Effector memory CD8-positive, alpha-beta T cell (primary cell): ENCODE data around the gene ST7L.

Experiments
- ATAC-seq: fragments of 150-1000 bp; cut with Tn5 transposase; replicated peaks from 2 replicates; pipeline ENCODE4 v1.10.0; 2021; ENCODE audit warnings: mild to moderate bottlenecking, moderate library complexity
- DNase-seq, 3 experiments: peaks; one replicate each; pipeline ENCODE4 v3.0.0; 2021
- H3K27ac Mint-ChIP-seq, 2 donors: one replicate each; pipeline ENCODE4 v1.8.0; 2022; ENCODE audit warnings: mild to moderate bottlenecking in 2 of 2, mixed read lengths in 2 of 2, moderate library complexity in 2 of 2
- H3K27me3 Mint-ChIP-seq, 2 donors: one replicate each; pipeline ENCODE4 v1.8.0; 2022; ENCODE audit warnings: mixed read lengths in 2 of 2
- H3K36me3 Mint-ChIP-seq: one replicate; pipeline ENCODE4 v1.8.0; 2022; ENCODE audit warnings: mild to moderate bottlenecking, moderate library complexity, mixed read lengths; ENCODE audit not compliant: insufficient read depth
- H3K4me1 Mint-ChIP-seq, 2 donors: one replicate each; pipeline ENCODE4 v1.8.0; 2022; ENCODE audit warnings: low read depth in 2 of 2, mixed read lengths in 2 of 2
- H3K4me3 Mint-ChIP-seq, 2 donors: one replicate each; pipeline ENCODE4 v1.8.0; 2022; ENCODE audit warnings: mild to moderate bottlenecking in 2 of 2, mixed read lengths in 2 of 2, moderate library complexity in 2 of 2
- H3K9me3 Mint-ChIP-seq, 2 donors: one replicate each; pipeline ENCODE4 v1.8.0; 2022; ENCODE audit warnings: mixed read lengths in 2 of 2

The ST7L gene

GRCh38 chr1:112529301-112529700 is 89.6 kb downstream of the ST7L start:
- DNase-seq = no peak
- no peak for ATAC-seq
- Mint-ChIP-seq H3K36me3 (peaks cover 5% of the 10 kb centered on the region), H3K4me3 (no peak overlapping the region), H3K9me3 (no peaks in the 10 kb centered on the region), H3K4me1 (no peaks in the 10 kb centered on the region), H3K27me3 (no peaks in the 10 kb centered on the region), H3K27ac (no peak overlapping the region)

- H3K36me3 Mint-ChIP-seq = peaks cover 2% of the 10 kb centered on the region
- no peaks in the 10 kb centered on the region for H3K4me1 Mint-ChIP-seq
- DNase-seq = no peak
- H3K9me3 Mint-ChIP-seq = no peaks in the 10 kb centered on the region
- no peak overlapping the region for H3K27ac Mint-ChIP-seq
- no peaks in the 10 kb centered on the region for H3K27me3 Mint-ChIP-seq
- no peak overlapping the region for H3K4me3 Mint-ChIP-seq
- ATAC-seq = no peak
Measured at GRCh38 chr1:112528076-112528475, 90.9 kb downstream of the ST7L start.

- no peak overlapping the region for H3K27ac Mint-ChIP-seq
- peaks cover 2% of the 10 kb centered on the region for H3K36me3 Mint-ChIP-seq
- H3K4me1 Mint-ChIP-seq = no peaks in the 10 kb centered on the region
- H3K4me3 Mint-ChIP-seq = no peak overlapping the region
- H3K9me3 Mint-ChIP-seq = no peaks in the 10 kb centered on the region
- no peak for DNase-seq
- no peaks in the 10 kb centered on the region for H3K27me3 Mint-ChIP-seq
- no peak for ATAC-seq
Measured at GRCh38 chr1:112527266-112528010, 91.5 kb downstream of the ST7L start.

GRCh38 chr1:112524986-112525385 is 94.0 kb downstream of the ST7L start:
- Mint-ChIP-seq H3K36me3 (peaks cover 2% of the 10 kb centered on the region), H3K9me3 (no peaks in the 10 kb centered on the region), H3K27ac (no peak overlapping the region), H3K27me3 (no peaks in the 10 kb centered on the region), H3K4me1 (no peaks in the 10 kb centered on the region), H3K4me3 (no peak overlapping the region)
- ATAC-seq = no peak
- no peak for DNase-seq

- Mint-ChIP-seq H3K36me3 (peaks cover 2% of the 10 kb centered on the region), H3K4me3 (no peak overlapping the region), H3K27me3 (no peaks in the 10 kb centered on the region), H3K9me3 (no peaks in the 10 kb centered on the region), H3K27ac (peak overlapping the region in 1 of 2 donors; percentile 46), H3K4me1 (no peaks in the 10 kb centered on the region)
- DNase-seq (no peak), ATAC-seq (no peak)
Measured at GRCh38 chr1:112524251-112524650, 94.7 kb downstream of the ST7L start.

- Mint-ChIP-seq H3K4me1 (no peaks in the 10 kb centered on the region), H3K9me3 (no peaks in the 10 kb centered on the region), H3K4me3 (no peak overlapping the region), H3K27ac (no peak overlapping the region), H3K27me3 (no peaks in the 10 kb centered on the region), H3K36me3 (peaks cover 2% of the 10 kb centered on the region)
- DNase-seq (no peak), ATAC-seq (no peak)
Measured at GRCh38 chr1:112522621-112523020, 96.3 kb downstream of the ST7L start.

GRCh38 chr1:112520166-112520565 is 98.8 kb downstream of the ST7L start:
- Mint-ChIP-seq H3K9me3 (no peaks in the 10 kb centered on the region), H3K27me3 (no peaks in the 10 kb centered on the region), H3K27ac (no peak overlapping the region), H3K36me3 (peaks cover 2% of the 10 kb centered on the region), H3K4me3 (no peak overlapping the region), H3K4me1 (no peaks in the 10 kb centered on the region)
- no peak for DNase-seq
- no peak for ATAC-seq

- H3K36me3 Mint-ChIP-seq = no peaks in the 10 kb centered on the region
- no peak overlapping the region for H3K4me3 Mint-ChIP-seq
- no peak for ATAC-seq
- H3K9me3 Mint-ChIP-seq = no peaks in the 10 kb centered on the region
- H3K27ac Mint-ChIP-seq = no peak overlapping the region
- H3K4me1 Mint-ChIP-seq = no peaks in the 10 kb centered on the region
- DNase-seq = no peak
- no peaks in the 10 kb centered on the region for H3K27me3 Mint-ChIP-seq
Measured at GRCh38 chr1:112518186-112518585, 100.8 kb downstream of the ST7L start.

- Mint-ChIP-seq H3K9me3 (no peaks in the 10 kb centered on the region), H3K4me3 (no peak overlapping the region), H3K4me1 (no peaks in the 10 kb centered on the region), H3K36me3 (no peaks in the 10 kb centered on the region), H3K27me3 (no peaks in the 10 kb centered on the region), H3K27ac (peak overlapping the region in 1 of 2 donors; percentile 23)
- DNase-seq = no peak
- no peak for ATAC-seq
Measured at GRCh38 chr1:112517646-112518045, 101.3 kb downstream of the ST7L start.

GRCh38 chr1:112517231-112517630 is 101.7 kb downstream of the ST7L start:
- Mint-ChIP-seq H3K27ac (peak overlapping the region in 1 of 2 donors; percentile 23), H3K4me3 (no peak overlapping the region), H3K4me1 (no peaks in the 10 kb centered on the region), H3K27me3 (no peaks in the 10 kb centered on the region), H3K36me3 (no peaks in the 10 kb centered on the region), H3K9me3 (no peaks in the 10 kb centered on the region)
- ATAC-seq = no peak
- no peak for DNase-seq

- DNase-seq (no peak), ATAC-seq (no peak)
- Mint-ChIP-seq H3K27me3 (no peaks in the 10 kb centered on the region), H3K4me3 (no peak overlapping the region), H3K27ac (no peak overlapping the region), H3K4me1 (no peaks in the 10 kb centered on the region), H3K9me3 (no peaks in the 10 kb centered on the region), H3K36me3 (no peaks in the 10 kb centered on the region)
Measured at GRCh38 chr1:112516141-112516540, 102.8 kb downstream of the ST7L start.

- Mint-ChIP-seq H3K4me1 (no peaks in the 10 kb centered on the region), H3K9me3 (no peaks in the 10 kb centered on the region), H3K36me3 (no peaks in the 10 kb centered on the region), H3K27ac (no peak overlapping the region), H3K27me3 (no peaks in the 10 kb centered on the region), H3K4me3 (no peak overlapping the region)
- ATAC-seq = no peak
- no peak for DNase-seq
Measured at GRCh38 chr1:112515311-112516009, 103.5 kb downstream of the ST7L start.

- no peaks in the 10 kb centered on the region for H3K9me3 Mint-ChIP-seq
- H3K27me3 Mint-ChIP-seq = no peaks in the 10 kb centered on the region
- peaks cover 0 to 2% of the 10 kb centered on the region in 2 donors for H3K4me1 Mint-ChIP-seq
- DNase-seq (no peak), ATAC-seq (no peak)
- no peak overlapping the region for H3K4me3 Mint-ChIP-seq
- no peaks in the 10 kb centered on the region for H3K36me3 Mint-ChIP-seq
- H3K27ac Mint-ChIP-seq = no peak overlapping the region
Measured at GRCh38 chr1:112514901-112515300, 104.0 kb downstream of the ST7L start.

GRCh38 chr1:112513112-112513870 is 105.7 kb downstream of the ST7L start:
- no peak overlapping the region for H3K4me3 Mint-ChIP-seq
- ATAC-seq = no peak
- no peaks in the 10 kb centered on the region for H3K36me3 Mint-ChIP-seq
- no peak for DNase-seq
- no peaks in the 10 kb centered on the region for H3K27me3 Mint-ChIP-seq
- H3K27ac Mint-ChIP-seq = no peak overlapping the region
- H3K4me1 Mint-ChIP-seq = peaks cover 0 to 2% of the 10 kb centered on the region in 2 donors
- no peaks in the 10 kb centered on the region for H3K9me3 Mint-ChIP-seq
